H9 (cell line): Measurements from ENCODE around the gene CD300LD. TPM values are rescaled to one million over a fixed set of nuclear protein-coding genes. Genes with fewer than 3 reads are reported as not detected.

Experiments
- DNase-seq: peaks from one replicate; pipeline ENCODE4 v3.0.0-alpha.2; 2017
- H2AFZ ChIP-seq: one replicate; pipeline ENCODE4 v1.6.1; 2013; ENCODE audit warnings: mild to moderate bottlenecking, low read length, control low read depth, moderate library complexity
- H2AK5ac ChIP-seq: 2 replicates; pipeline ENCODE4 v1.6.1; 2013; ENCODE audit warnings: low read length, control low read depth, mixed read lengths; ENCODE audit not compliant: insufficient read length
- H2BK120ac ChIP-seq: one replicate; pipeline ENCODE4 v1.6.1; 2013; ENCODE audit warnings: low read depth, mild to moderate bottlenecking, low read length, control low read depth, inconsistent platforms; ENCODE audit not compliant: poor library complexity, severe bottlenecking
- H2BK12ac ChIP-seq: 2 replicates; pipeline ENCODE4 v1.6.1; 2013; ENCODE audit warnings: low read length, control low read depth, mixed read lengths, low read depth; ENCODE audit not compliant: insufficient read length
- H2BK15ac ChIP-seq: 2 replicates; pipeline ENCODE4 v1.6.1; 2013; ENCODE audit warnings: low read depth, low read length, control low read depth
- H2BK20ac ChIP-seq: one replicate; pipeline ENCODE4 v1.6.1; 2013; ENCODE audit warnings: low read depth, mild to moderate bottlenecking, low read length, control low read depth, inconsistent platforms; ENCODE audit not compliant: poor library complexity, severe bottlenecking
- H2BK5ac ChIP-seq: 2 replicates; pipeline ENCODE4 v1.6.1; 2013; ENCODE audit warnings: low read length, control low read depth, mixed read lengths; ENCODE audit not compliant: insufficient read length
- H3K14ac ChIP-seq: 2 replicates; pipeline ENCODE4 v1.6.1; 2013; ENCODE audit warnings: low read length, control low read depth; ENCODE audit not compliant: insufficient read depth
- H3K18ac ChIP-seq: 2 replicates; pipeline ENCODE4 v1.6.1; 2013; ENCODE audit warnings: low read depth, mild to moderate bottlenecking, mixed read lengths, low read length, control low read depth; ENCODE audit not compliant: insufficient read length
- H3K23ac ChIP-seq: 2 replicates; pipeline ENCODE4 v1.6.1; 2013; ENCODE audit warnings: low read length, control low read depth, mixed read lengths, low read depth; ENCODE audit not compliant: insufficient read length
- H3K23me2 ChIP-seq: 2 replicates; pipeline ENCODE4 v1.6.1; 2013; ENCODE audit warnings: low read depth, mild to moderate bottlenecking, mixed read lengths, low read length, control low read depth; ENCODE audit not compliant: insufficient read length, poor library complexity, severe bottlenecking
- H3K27ac ChIP-seq: 2 replicates; pipeline ENCODE4 v1.5.1; 2013; ENCODE audit warnings: low read length, control low read depth, mixed read lengths, low read depth; ENCODE audit not compliant: insufficient read length
- H3K27me3 ChIP-seq: 2 replicates; pipeline ENCODE4 v1.6.1; 2013; ENCODE audit warnings: low read length, control low read depth, inconsistent platforms; ENCODE audit not compliant: insufficient read depth
- H3K4ac ChIP-seq: 2 replicates; pipeline ENCODE4 v1.6.1; 2013; ENCODE audit warnings: low read depth, mild to moderate bottlenecking, control low read depth, inconsistent platforms, low read length, moderate library complexity
- H3K4me1 ChIP-seq: 2 replicates; pipeline ENCODE4 v1.6.1; 2013; ENCODE audit warnings: low read length, control low read depth, inconsistent platforms; ENCODE audit not compliant: insufficient read depth
- H3K4me2 ChIP-seq: 2 replicates; pipeline ENCODE4 v1.6.1; 2013; ENCODE audit warnings: low read length, control low read depth, mixed read lengths; ENCODE audit not compliant: insufficient read length, insufficient read depth
- H3K56ac ChIP-seq: 2 replicates; pipeline ENCODE4 v1.6.1; 2013; ENCODE audit warnings: low read depth, mild to moderate bottlenecking, mixed read lengths, low read length, control low read depth; ENCODE audit not compliant: insufficient read length
- H3K79me1 ChIP-seq: 2 replicates; pipeline ENCODE4 v1.6.1; 2013; ENCODE audit warnings: low read depth, mild to moderate bottlenecking, moderate library complexity, low read length, control low read depth, inconsistent platforms; ENCODE audit not compliant: insufficient read depth, poor library complexity, severe bottlenecking
- H3K79me2 ChIP-seq: 2 replicates; pipeline ENCODE4 v1.6.1; 2013; ENCODE audit warnings: low read length, control low read depth, inconsistent platforms; ENCODE audit not compliant: insufficient read depth
- H3K9ac ChIP-seq: 2 replicates; pipeline ENCODE4 v1.6.1; 2013; ENCODE audit warnings: low read length, control low read depth, mixed read lengths; ENCODE audit not compliant: insufficient read length; ENCODE audit errors: extremely low read depth
- H3K9me3 ChIP-seq: one replicate; pipeline ENCODE4 v1.6.1; 2013; ENCODE audit warnings: low read depth, low read length, inconsistent platforms; ENCODE audit not compliant: control insufficient read depth
- H3T11ph ChIP-seq: one replicate; pipeline ENCODE4 v1.6.1; 2013; ENCODE audit warnings: mild to moderate bottlenecking, low read length, control low read depth, inconsistent platforms
- H4K20me1 ChIP-seq: one replicate; pipeline ENCODE4 v1.6.1; 2013; ENCODE audit not compliant: control insufficient read depth, insufficient read length, insufficient read depth
- H4K5ac ChIP-seq: 2 replicates; pipeline ENCODE4 v1.6.1; 2013; ENCODE audit warnings: low read depth, mild to moderate bottlenecking, mixed read lengths, low read length, control low read depth; ENCODE audit not compliant: insufficient read length
- H4K8ac ChIP-seq: replicated peaks from 2 replicates; pipeline ENCODE4 v1.6.1; 2013; ENCODE audit warnings: low read length, control low read depth, mixed read lengths, low read depth; ENCODE audit not compliant: insufficient read length
- H4K91ac ChIP-seq: 2 replicates; pipeline ENCODE4 v1.6.1; 2013; ENCODE audit warnings: low read depth, mild to moderate bottlenecking, moderate library complexity, mixed read lengths, low read length, control low read depth; ENCODE audit not compliant: insufficient read length
- H3K27ac Mint-ChIP-seq, 3 experiments: 2 replicates in 2 of 3; 3 replicates in 1 of 3; pipeline ENCODE4 v1.8.0; 2020 to 2021; ENCODE audit warnings: mixed read lengths in 3 of 3, mild to moderate bottlenecking in 1 of 3, moderate library complexity in 1 of 3
- H3K27me3 Mint-ChIP-seq: 2 replicates; pipeline ENCODE4 v1.8.0; 2021; ENCODE audit warnings: low read depth, mild to moderate bottlenecking, moderate library complexity, mixed read lengths
- H3K36me3 Mint-ChIP-seq, 3 experiments: 2 replicates in 2 of 3; 3 replicates in 1 of 3; pipeline ENCODE4 v1.8.0; 2020 to 2021; ENCODE audit warnings: low read depth in 3 of 3, mixed read lengths in 3 of 3; ENCODE audit not compliant: insufficient read depth in 1 of 3
- H3K4me1 Mint-ChIP-seq, 2 experiments: 2 replicates each; pipeline ENCODE4 v1.8.0; 2020; ENCODE audit warnings: mixed read lengths in 2 of 2
- H3K4me3 Mint-ChIP-seq, 2 experiments: 2 replicates in 1 of 2; 3 replicates in 1 of 2; pipeline ENCODE4 v1.8.0; 2020 to 2021; ENCODE audit warnings: mild to moderate bottlenecking in 2 of 2, mixed read lengths in 2 of 2, moderate library complexity in 1 of 2
- H3K9me3 Mint-ChIP-seq, 2 experiments: 2 replicates in 1 of 2; 3 replicates in 1 of 2; pipeline ENCODE4 v1.8.0; 2020; ENCODE audit warnings: mild to moderate bottlenecking in 2 of 2, mixed read lengths in 2 of 2, moderate library complexity in 1 of 2
- CTCF ChIP-seq: fragments of 200-600 bp; sonication (generic); conservative IDR thresholded peaks from 3 replicates; pipeline ENCODE4 v1.8.0; 2021; ENCODE audit warnings: antibody characterized with exemption, mild to moderate bottlenecking
- WGBS: extraction: QIAGEN DNeasy Blood & Tissue Kit; methylation state at CpG from one replicate; pipeline ENCODE4 v1.1.7; 2013; ENCODE audit warnings: missing lambda C conversion rate, low lambda C conversion rate, mixed read lengths; ENCODE audit not compliant: insufficient read length; ENCODE audit errors: extremely low coverage; 5-methylcytosine and 5-hydroxymethylcytosine counted together
- total RNA-seq: library from RNA; stranded (reverse); gene quantifications from 2 replicates; pipeline ENCODE4 v1.2.1, GENCODE V29; 2021

CD300LD gene
- total RNA-seq, 1 experiment from 2014 or later = not detected

GRCh38 chr17:74536890-74537289 lies 55.2 kb downstream of the CD300LD start:
- H3T11ph ChIP-seq = no peak overlapping the region
- TF ChIP-seq CTCF = no peak

More at GRCh38 chr17:74536890-74537289, 55.2 kb downstream of the CD300LD start:
- no peak overlapping the region for H3K4ac ChIP-seq
- H3K4me1 Mint-ChIP-seq = peaks cover 5 to 6% of the 10 kb centered on the region in 2 experiments; a peak in 3 of 4 replicates
- no peak overlapping the region for H3K4me2 ChIP-seq
- H3K9ac ChIP-seq = no peak overlapping the region
- H2BK15ac ChIP-seq = no peak overlapping the region
- H3K79me2 ChIP-seq = no peaks in the 10 kb centered on the region
- H3K23ac ChIP-seq = no peak overlapping the region
- H3K4me1 ChIP-seq = no peaks in the 10 kb centered on the region; the same call in 1 of the 2 replicates
- no peak for DNase-seq
- no peak overlapping the region for H3K56ac ChIP-seq
- H4K91ac ChIP-seq = no peak overlapping the region
- no peak overlapping the region for H2BK120ac ChIP-seq
- no peak overlapping the region for H3K4me3 Mint-ChIP-seq
- H4K20me1 ChIP-seq = no peaks in the 10 kb centered on the region
- H3K14ac ChIP-seq = no peak overlapping the region
- no peak overlapping the region for H4K8ac ChIP-seq
- H3K27me3 Mint-ChIP-seq = peaks cover 55% of the 10 kb centered on the region
- no peak overlapping the region for H3K27ac Mint-ChIP-seq
- no peaks in the 10 kb centered on the region for H3K23me2 ChIP-seq
- no peak overlapping the region for H3K27ac ChIP-seq
- no peaks in the 10 kb centered on the region; a peak in 1 of 7 replicates for H3K36me3 Mint-ChIP-seq
- no peak overlapping the region for H4K5ac ChIP-seq
- no peak overlapping the region for H2BK5ac ChIP-seq
- H2AFZ ChIP-seq = no peak overlapping the region
- no peaks in the 10 kb centered on the region for H3K79me1 ChIP-seq
- no peak overlapping the region for H2BK20ac ChIP-seq
- H3K9me3 Mint-ChIP-seq = no peaks in the 10 kb centered on the region; a peak in 2 of 5 replicates
- no peaks in the 10 kb centered on the region for H3K9me3 ChIP-seq
- WGBS = no CpG with 5 or more reads among the region's 3 CpGs
- no peak overlapping the region for H2BK12ac ChIP-seq
- H3K27me3 ChIP-seq = no peaks in the 10 kb centered on the region
- H3K18ac ChIP-seq = no peak overlapping the region
- H2AK5ac ChIP-seq = no peak overlapping the region
